ENCODE measurements around the gene GNG5. TPM values are rescaled to one million over a fixed set of nuclear protein-coding genes. Genes with fewer than 3 reads are reported as not detected.

Gene GNG5
- total and polyA plus RNA-seq, 2 donors (not counting 3 experiments of a cell fraction or from before 2014, with no cell fraction given), result 145 to 175 TPM

- TF ChIP-seq MYC (IDR thresholded peaks at IDR 0.05; ENCODE audit: low read depth, low read length) (no peak), MAX (IDR thresholded peaks at IDR 0.05; ENCODE audit: insufficient read depth, insufficient read length) (no peak), FOS (IDR thresholded peaks at IDR 0.05; ENCODE audit: borderline replicate concordance, insufficient read depth, low read length) (no peak), CTCF (IDR thresholded peaks at IDR 0.05; ENCODE audit: extremely low read depth in 1 of 2, insufficient read depth in 1 of 2, low read depth in 1 of 2, low read length in 2 of 2) (no peak), EZH2 (IDR thresholded peaks at IDR 0.05; ENCODE audit: borderline replicate concordance, low read depth, low read length, severe bottlenecking) (no peak)
- Histone ChIP-seq H3K4me3 (replicated peaks in 1 of 3; ENCODE audit: insufficient read depth in 1 of 3, low read depth in 1 of 3, low read length in 3 of 3) (no peak overlapping the region), H3K9me3 (replicated peaks; ENCODE audit: control insufficient read depth, insufficient read depth, low read length) (no peaks in the 10 kb centered on the region), H2AFZ (ENCODE audit: low read depth, low read length) (no peak overlapping the region), H3K36me3 (ENCODE audit: control insufficient read depth in 2 of 2, extremely low read depth in 1 of 2, insufficient read depth in 2 of 2, low read length in 2 of 2) (peaks cover 7 to 17% of the 10 kb centered on the region in 2 experiments), H3K79me2 (ENCODE audit: control insufficient read depth, insufficient read depth, low read length) (peaks cover 25% of the 10 kb centered on the region), H3K9me1 (replicated peaks; ENCODE audit: control insufficient read depth, extremely low read depth, insufficient read depth, low read length) (no peaks in the 10 kb centered on the region), H3K9ac (replicated peaks; ENCODE audit: extremely low read depth, insufficient read depth, low read length) (no peak overlapping the region), H3K4me2 (ENCODE audit: insufficient read depth, low read length) (no peak overlapping the region), H3K4me1 (ENCODE audit: control insufficient read depth, extremely low read depth, insufficient read depth, low read length) (no peaks in the 10 kb centered on the region), H4K20me1 (replicated peaks; ENCODE audit: control insufficient read depth, extremely low read depth, insufficient read depth, low read length) (peaks cover 2% of the 10 kb centered on the region), H3K27me3 (ENCODE audit: control insufficient read depth in 2 of 2, insufficient read depth in 2 of 2, low read length in 2 of 2) (no peaks in the 10 kb centered on the region), H3K27ac (ENCODE audit: insufficient read depth, low read depth, low read length) (no peak overlapping the region)
- no TSS peak for BruUV-seq (replicated peaks)
- DNase-seq (ENCODE audit: low read depth, low spot score) (no peak), FAIRE-seq (no peak)
- CTCF ChIA-PET, result no interaction called here
- dilution Hi-C loops (cut with MboI; ENCODE audit: extremely low pct_ligation_motif_present, low sequenced_read_pairs), result no loop called here
- intact Hi-C loops (cut with micrococcal nuclease), result no loop called here
- POLR2A ChIA-PET, result no interaction called here
Observed at GRCh38 chr1:84488107-84488506, 18.3 kb downstream of the GNG5 start.

- dilution Hi-C loops (cut with MboI; ENCODE audit: extremely low pct_ligation_motif_present, low sequenced_read_pairs) (no loop called here), intact Hi-C loops (cut with micrococcal nuclease) (no loop called here)
- Histone ChIP-seq H3K9ac (replicated peaks; ENCODE audit: extremely low read depth, insufficient read depth, low read length) (no peak overlapping the region), H3K4me3 (replicated peaks in 1 of 3; ENCODE audit: insufficient read depth in 1 of 3, low read depth in 1 of 3, low read length in 3 of 3) (no peak overlapping the region), H3K9me1 (replicated peaks; ENCODE audit: control insufficient read depth, extremely low read depth, insufficient read depth, low read length) (no peaks in the 10 kb centered on the region), H3K36me3 (ENCODE audit: control insufficient read depth in 2 of 2, extremely low read depth in 1 of 2, insufficient read depth in 2 of 2, low read length in 2 of 2) (peaks cover 0 to 5% of the 10 kb centered on the region in 2 experiments), H3K4me2 (ENCODE audit: insufficient read depth, low read length) (no peak overlapping the region), H3K27ac (ENCODE audit: insufficient read depth, low read depth, low read length) (no peak overlapping the region), H2AFZ (ENCODE audit: low read depth, low read length) (no peak overlapping the region), H3K4me1 (ENCODE audit: control insufficient read depth, extremely low read depth, insufficient read depth, low read length) (peaks cover 17% of the 10 kb centered on the region), H3K79me2 (ENCODE audit: control insufficient read depth, insufficient read depth, low read length) (peaks cover 33% of the 10 kb centered on the region), H4K20me1 (replicated peaks; ENCODE audit: control insufficient read depth, extremely low read depth, insufficient read depth, low read length) (no peaks in the 10 kb centered on the region), H3K9me3 (replicated peaks; ENCODE audit: control insufficient read depth, insufficient read depth, low read length) (no peaks in the 10 kb centered on the region), H3K27me3 (ENCODE audit: control insufficient read depth in 2 of 2, insufficient read depth in 2 of 2, low read length in 2 of 2) (no peaks in the 10 kb centered on the region)
- DNase-seq (ENCODE audit: low read depth, low spot score) (no peak), FAIRE-seq (no peak)
- ChIA-PET POLR2A (no interaction called here), CTCF (interaction anchor here (0.7 to 2.1 kb wide), 5 partner anchors 39 to 340 kb away, joined by 3 to 7 read pairs (median 4); no protein-coding TSS in a partner anchor)
- TF ChIP-seq MYC (IDR thresholded peaks at IDR 0.05; ENCODE audit: low read depth, low read length), result no peak
- no peak for TF ChIP-seq POLR2AphosphoS5 (IDR thresholded peaks at IDR 0.05; ENCODE audit: insufficient read depth, low read depth, low read length)
- TF ChIP-seq MAX (IDR thresholded peaks at IDR 0.05; ENCODE audit: insufficient read depth, insufficient read length), result no peak
- TF ChIP-seq EZH2 (IDR thresholded peaks at IDR 0.05; ENCODE audit: borderline replicate concordance, low read depth, low read length, severe bottlenecking), result no peak
- no peak for TF ChIP-seq POLR2A (IDR thresholded peaks at IDR 0.05; ENCODE audit: low read depth, low read length)
- no peak for TF ChIP-seq GATA2 (IDR thresholded peaks at IDR 0.05; ENCODE audit: insufficient read depth, insufficient read length, low read depth, low read length)
- no peak for TF ChIP-seq CTCF (IDR thresholded peaks at IDR 0.05; ENCODE audit: extremely low read depth in 1 of 2, insufficient read depth in 1 of 2, low read depth in 1 of 2, low read length in 2 of 2)
- TF ChIP-seq FOS (IDR thresholded peaks at IDR 0.05; ENCODE audit: borderline replicate concordance, insufficient read depth, low read length), result no peak
- no TSS peak for BruUV-seq (replicated peaks)
Observed at GRCh38 chr1:84481317-84481716, 25.1 kb downstream of the GNG5 start.
